ENCODE data around the gene HHAT.
"Not testable (repeated sequence)": the region's sequence is repeated elsewhere in the genome, so short reads cannot be mapped to it uniquely, and the experiment has no call there.

Gene HHAT

DNA sequence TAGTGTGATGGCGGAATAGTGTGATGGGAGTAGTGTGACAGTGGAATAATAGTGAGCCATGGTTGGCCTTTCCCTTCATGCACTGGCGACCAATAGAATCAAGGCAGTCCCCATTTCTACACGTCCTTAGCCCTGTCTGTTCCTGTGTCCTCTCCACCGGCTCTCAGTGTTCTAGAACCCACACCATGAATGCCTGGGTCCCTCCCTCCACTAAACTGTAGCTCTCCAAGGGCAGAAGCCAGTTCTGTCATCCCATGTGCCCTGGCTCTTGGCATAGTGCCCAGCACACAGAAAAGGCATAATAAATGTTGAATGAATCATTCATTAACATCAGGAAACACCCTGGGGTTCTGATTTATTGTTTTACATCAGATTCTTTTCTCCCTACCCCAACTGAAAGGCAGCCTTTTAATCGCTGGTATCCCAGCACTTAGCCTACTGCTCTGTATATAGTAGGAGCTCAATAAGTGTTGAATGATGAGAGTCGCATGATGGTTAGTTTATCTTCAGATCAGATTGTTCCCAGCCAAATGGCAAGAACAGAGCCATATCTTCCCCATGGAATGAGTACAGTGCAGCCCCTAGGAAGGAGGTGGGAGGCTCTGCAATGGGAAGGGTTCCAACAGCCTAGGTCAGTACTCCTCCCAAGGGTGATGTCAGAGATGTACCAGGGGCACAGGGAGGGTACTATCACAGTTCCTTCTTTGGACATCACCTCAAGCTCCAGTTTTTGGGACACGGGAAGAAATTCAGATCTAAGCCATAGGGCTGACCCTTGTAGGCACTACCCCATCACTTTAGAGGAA is 325.7 kb downstream of the HHAT start:
- DNase-seq: peak; percentile 6

DNA sequence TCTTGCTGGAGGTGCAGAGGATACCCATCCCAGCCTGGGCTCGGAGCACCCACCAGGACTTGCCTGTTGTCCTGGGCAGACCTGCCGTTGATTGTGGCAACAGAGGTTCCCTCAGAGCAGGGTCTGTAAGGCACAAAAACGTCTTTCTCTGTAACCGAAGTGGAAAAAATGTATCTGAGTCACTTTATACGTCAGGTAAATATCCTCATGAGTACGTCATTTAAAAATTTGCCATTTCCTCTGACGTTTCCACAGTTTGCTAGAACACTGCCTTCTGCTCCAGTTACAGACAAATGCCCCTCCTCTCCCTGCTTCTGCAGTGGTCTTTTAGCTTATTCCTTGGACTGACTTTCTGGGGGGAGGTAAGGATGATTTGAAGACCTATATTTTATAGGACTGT is 326.8 kb downstream of the HHAT start:
- no peak for DNase-seq

DNA sequence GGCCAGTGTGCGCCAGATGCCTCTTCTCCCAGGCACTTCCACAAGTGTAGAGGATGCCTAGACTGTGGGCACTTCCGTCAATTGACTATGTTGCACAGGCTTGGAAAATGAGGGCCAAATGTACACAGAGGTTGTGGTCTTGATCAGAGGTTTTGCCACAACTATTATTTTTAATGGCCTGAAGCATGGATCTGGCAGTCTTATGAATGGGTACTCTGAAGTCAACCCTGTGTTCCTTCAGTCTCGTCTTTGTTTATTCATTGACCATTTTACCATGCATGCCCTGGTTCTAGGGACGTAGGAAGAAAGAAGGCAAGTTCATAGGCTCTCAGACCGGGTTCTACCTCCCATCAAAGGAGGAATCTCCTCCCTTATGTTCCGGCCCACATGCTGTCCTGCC is 329.1 kb downstream of the HHAT start:
- DNase-seq: no peak

DNA sequence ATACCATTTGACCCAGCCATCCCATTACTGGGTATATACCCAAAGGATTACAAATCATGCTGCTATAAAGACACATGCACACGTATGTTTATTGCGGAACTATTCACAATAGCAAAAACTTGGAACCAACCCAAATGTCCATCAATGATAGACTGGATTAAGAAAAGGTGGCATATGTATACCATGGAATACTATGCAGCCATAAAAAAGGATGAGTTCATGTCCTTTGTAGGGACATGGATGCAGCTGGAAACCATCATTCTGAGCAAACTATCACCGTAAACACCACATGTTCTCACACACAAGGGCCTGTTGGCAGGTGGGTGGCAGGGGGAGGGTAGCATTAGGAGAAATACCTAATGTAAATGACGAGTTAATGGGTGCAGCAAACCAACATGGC is 332.8 kb downstream of the HHAT start:
- DNase-seq: not testable (repeated sequence)

DNA sequence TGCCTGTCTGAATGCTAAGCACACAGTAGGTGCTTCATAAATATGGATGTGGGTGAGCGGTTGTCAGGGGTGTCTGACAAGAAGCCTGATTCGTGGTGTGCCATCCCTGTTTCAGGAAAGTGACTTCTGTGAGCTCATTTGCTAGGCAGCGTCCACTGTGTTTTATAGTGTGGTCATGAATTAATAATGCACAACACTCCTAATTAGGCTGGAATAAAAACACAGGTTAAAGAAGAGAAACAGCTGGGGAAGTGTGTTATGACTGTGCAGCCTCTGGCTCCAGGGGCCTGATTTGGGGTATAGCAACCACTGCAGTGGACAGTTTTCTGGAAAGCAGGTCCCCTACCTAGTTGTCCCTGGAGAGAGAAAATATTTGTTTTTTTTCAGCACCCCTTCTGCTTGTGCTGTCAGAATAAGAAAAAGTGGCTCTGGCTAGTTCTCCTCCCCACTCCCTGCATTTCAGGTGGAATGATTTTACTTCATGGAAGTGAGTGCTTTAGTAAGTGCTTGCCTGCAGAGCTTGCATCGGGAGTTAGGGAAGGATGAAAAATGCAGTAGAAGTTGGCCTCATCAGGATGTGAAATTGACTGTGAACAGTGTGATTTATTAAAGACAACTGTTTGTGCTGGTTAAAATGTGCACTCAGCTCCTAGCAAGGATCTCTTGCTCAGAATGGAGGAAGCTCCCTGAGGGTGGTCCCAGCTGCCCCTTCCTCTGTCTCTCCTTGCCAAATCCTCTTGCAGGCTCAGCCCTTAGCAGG is 333.8 kb downstream of the HHAT start:
- DNase-seq: no peak

DNA sequence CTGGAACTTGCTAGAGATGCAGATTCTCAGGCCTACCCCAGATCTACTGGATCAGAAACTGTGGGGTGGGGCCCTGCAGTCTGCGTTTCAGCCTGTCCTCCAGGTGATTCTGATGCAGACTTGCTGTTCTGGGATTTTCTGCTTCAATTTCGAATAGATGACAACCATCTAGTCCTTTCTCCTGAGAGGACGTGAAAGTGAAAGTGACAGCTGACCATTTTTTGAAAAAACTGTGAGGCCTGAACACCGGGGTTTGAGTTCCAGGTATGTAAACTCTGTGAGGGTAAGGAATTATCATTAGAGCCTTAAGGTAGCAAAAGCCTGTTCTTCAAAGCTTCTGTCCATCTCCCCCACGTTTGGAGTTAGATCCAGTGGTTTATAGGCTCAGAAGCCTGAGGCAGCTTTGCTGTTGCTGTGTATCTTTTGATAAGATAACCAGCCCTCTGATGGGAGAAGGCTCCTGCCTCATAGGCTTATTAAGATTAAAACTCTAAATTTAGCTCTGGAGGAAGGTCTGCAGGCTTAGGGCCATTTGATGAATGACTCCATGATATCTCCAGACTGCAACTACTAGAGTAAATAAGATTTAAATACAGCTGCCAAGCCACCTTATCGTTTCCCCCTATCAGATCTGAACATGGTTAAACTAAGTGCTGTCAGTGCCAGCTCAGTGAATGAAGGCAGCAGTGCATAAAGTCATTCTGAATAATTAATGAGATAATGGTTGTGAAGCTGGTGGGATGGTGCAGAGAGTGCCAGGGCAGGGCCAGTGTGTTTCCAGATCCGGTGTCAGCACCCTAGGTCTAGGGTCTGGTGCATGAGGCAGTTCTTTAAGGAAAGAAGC is 335.2 kb downstream of the HHAT start:
- no peak for DNase-seq

DNA sequence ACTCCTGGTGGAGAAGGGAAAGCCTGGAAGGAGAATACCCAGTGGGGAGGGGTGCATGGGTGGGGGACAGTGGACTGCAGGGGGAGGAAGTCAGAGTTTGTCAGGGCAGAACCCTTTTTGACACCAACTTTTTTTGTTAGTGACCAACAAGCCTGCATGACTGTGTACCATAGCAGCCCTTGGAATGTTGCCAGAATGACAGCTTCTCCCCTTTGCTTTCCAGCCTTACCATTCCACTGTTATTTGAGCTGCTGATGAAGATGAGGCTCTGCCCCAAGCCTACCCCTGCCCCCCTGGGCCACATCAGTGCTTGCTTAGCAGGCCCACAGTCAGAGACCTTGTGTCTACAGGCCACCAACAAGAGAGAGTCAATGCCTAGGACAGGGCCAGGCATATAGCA is 341.2 kb downstream of the HHAT start:
- no peak for DNase-seq

DNA sequence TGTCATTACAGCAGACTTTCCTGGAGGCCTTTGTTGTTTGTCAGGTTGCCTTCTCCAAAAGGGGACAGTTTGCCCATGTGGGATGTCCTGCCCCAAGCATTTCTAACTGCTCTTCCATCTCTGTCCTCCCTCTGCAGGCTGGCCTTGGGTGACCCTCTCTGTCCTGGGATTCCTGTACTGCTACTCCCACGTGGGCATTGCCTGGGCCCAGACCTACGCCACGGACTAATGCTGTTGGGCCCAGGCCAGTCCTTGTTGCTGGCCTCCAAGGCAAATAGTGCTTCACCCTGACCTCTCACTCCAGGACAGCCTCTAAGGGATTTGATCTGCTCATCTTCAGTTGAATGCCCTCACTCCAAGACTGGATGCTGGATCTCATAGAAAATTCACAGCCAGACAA is 345.4 kb downstream of the HHAT start:
- DNase-seq: no peak

DNA sequence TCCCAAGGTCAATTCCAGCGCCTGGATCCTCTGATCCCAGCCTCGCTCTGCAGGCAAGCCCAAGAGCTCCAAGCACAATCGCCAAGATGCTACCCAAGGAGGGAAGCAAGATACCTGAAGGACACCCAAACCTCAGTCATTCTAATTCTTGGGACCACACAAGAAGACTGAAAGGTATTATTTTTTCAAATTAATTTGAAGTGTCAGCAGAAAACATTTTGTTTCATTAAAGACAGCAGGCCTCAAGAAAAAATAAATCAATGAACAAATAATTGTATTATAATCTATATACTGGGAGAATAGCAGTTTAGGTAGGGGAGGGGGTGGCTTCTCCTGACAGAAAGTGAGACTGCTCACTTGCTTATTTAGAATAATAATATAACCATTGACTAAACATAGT is 347.8 kb downstream of the HHAT start:
- DNase-seq: no peak

DNA sequence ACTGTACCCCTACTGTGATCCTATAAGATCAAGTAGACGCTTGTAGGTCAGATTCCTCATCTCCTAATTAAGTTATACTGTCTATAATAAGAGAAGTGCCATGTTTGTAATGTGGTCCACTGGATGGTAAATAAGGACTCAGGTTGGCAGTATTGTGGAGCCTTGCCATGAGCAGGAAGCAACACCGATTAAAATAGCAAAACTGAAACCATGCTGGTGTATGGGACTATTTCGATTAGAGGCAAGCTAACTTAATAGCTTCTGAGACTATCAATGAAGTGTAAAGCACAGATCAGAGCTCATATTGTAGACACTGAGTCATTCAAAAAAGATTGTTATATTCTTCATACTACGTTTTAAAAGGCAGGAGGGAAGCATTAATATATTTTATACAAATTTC is 348.8 kb downstream of the HHAT start:
- DNase-seq: no peak

DNA sequence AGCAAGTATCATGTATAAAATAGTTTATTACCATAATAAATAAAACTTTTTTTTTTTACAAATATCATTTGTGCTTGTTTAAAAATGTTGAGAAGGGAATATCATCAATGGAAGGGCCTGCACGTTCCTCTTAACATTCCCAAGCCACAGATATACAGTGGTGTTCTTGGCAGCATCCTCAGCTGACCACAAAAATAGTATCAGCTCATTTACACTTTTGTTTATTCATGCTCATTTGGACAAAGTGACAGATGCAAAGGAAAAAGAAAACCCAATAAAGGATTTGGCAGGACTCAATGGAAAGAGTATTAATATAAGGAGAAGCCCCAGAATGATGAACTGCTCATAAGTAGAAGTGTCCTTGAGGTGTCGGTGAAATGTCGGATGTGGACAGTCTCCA is 349.6 kb downstream of the HHAT start:
- DNase-seq: no peak

DNA sequence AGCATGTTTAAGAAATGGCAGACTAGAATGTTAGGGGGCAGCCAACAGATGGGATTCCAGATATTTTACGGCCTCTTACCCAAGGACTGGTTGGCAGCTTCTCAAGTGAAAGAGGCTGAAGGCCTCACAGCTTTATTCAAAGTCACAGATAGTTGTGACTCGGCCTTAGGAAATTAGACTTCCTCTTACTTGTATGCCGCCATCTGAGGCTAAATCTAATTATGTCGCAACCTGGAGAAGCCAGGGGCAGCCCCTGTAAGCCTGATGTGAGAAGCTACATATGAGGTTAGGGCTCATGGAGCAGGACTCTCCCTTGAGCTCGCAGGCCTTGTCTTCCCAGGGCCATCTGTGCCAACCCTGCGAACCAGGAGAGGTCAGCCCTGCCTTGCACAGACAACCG is 352.5 kb downstream of the HHAT start:
- no peak for DNase-seq

DNA sequence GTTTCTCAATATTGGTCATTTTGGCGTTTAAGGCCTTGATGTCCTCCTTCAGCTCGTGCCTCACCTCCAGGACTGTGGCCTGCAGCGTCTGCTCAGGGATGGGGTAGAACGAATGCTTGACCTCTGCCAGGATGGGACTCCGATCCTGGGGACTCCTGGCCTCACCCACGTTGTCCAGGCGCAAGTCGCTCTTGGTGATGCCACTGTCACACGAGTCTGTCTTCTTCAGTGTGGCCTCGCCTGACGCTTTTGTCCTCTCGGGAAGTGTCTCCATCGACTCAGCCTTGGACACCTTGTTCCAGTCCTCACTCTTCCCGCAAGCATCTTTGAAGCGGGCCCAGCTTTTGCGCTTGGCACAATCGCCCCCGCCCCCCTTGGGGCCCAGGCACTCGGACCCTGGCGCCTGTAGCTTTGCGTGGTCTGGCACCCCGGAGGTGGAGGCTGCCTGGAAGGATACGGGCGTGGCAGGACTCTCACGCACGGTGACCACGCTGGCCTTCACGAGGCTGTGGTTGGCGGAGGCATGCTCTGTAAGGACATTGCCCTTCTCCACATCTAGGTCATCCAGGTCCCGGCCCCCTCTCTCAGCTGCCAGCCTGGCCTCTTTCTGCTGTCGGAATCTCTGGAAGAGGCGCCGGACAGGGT is 354.8 kb downstream of the HHAT start:
- no peak for DNase-seq

DNA sequence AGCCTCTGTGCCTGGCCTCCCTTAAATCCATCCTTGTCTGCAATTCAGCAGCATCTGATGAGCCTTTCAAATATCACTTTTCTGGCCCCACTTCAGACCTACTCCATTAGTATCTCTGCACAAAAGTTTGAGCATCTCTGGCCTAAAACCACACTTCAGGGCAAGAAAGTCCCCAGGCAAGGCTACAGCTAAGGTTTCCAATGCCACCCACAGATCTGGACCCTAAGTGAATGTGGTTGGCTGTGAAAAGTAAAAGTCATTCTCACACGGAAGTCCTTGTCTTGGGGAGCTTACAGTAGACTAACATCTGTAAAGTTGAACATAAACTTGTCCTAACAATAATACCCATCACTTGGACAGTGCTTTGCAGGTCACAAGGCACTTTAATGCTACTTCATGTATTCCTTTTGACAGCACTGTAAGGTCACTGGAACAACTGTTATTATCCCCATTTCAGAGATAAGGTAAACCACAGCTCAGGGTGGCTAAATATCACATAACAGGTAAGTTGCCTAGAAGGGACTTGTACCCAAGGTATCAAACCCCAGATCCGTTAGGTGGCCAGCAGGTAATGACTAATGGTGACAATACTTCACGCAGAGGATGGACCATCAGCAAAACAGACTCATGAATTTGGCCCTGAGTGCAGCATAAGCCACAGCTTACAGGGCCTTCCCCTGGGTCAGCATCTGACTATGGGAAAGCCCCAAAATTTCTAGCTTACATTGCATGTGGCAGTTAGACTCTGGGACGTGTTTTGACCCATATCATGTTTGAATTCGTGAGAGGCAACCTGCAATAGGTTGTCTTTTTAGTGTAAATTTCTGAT is 356.0 kb downstream of the HHAT start:
- no peak for DNase-seq

DNA sequence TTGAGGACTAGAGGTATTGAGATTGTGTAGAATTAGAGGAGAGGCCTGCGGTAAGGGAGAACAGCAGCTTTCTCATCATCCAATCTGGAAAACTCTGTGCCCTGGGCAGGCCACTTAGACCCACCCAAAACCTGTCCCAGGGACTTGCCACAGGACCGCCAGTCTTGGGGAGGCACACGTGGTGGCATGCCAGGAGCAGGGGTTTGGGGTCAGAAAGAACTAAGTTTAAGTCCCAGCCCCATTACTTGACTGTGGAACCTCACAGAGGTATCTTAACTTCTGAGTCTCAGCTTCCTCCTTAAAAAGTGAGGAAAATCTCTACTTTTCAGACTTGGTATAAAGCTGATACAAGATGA is 356.6 kb downstream of the HHAT start:
- no peak for DNase-seq

DNA sequence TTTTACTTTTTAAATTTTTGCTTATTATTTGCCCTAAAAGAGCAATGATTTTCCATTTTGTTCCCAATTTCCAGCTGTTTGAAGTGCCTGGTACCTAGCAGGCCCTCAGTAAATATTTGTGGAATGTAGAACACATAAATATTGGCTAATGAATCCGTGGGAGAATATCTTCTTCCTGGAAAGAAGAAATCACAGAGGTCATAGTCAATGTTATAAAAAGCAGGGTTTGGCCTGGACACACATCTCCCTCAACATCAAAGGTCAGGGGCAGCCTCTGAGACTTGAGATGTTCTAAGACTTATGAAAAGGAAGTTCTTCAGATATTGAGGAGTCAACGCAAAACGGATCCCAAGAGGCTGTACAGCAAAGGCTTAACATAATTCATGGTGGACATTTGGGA is 358.1 kb downstream of the HHAT start:
- no peak for DNase-seq

DNA sequence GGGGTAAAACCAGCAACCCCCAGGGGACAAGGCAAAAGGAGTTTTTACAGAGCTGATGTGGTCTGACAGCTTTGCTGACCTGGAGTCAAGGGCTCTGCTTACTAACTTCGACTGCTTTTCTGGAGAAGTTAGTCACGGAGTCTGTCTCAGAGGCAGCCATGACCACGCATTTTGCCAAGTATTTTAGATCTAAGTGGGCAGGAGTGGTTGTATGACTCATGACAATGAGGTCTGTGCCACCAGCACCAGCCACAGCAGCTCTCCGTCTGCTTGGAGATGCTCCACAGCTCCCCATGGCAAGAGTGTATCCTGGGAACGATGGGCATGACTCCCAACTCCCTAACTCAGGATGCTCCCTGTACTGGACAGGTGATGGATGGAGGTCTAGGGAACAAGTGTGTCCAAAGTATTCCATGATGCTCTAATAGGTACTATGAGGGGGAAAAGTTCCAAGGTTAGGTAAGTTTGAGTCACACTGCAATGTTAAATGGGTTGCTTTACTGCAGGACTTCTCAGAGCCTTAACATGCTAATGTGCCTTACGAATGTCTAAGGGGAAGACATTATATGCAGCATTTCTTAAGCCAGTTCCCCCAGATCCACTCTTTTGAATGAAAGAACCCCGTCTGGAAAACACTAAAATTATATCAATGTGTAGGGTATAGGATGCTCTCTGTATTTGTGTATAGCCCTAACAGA is 359.0 kb downstream of the HHAT start:
- no peak for DNase-seq

DNA sequence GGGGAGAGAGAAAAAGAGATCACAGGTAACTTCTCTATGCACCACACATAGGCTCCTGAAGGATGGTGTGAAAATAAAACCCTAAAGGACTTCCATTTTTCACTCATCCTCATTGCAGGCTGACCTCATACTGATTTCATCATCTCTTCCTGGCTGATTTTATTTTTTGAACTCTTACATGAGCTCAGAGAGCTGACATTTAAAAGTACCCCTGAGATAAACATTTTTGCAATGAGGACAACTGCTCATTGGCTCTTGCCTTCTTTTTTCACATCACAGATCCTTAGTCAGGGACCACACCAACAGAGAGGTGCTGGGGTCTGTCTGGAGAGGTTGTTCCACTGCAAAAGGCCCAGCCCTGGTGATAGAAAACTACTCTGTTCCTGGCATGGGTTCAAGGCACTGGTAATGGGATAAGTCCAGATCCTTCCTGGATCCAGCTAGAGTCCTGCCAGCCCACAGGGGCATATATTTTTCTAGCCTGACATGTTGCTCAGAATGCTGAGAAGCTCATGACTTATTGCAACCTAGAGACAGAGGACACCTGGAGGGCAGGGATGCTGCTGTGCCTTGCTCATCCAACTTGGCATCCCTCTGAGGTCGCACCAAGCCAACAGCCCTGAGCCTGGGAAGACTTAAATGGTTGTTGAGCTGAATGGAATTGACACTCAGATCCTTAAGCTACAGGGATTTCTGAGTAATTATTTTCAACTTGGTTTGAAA is 360.0 kb downstream of the HHAT start:
- DNase-seq: no peak

DNA sequence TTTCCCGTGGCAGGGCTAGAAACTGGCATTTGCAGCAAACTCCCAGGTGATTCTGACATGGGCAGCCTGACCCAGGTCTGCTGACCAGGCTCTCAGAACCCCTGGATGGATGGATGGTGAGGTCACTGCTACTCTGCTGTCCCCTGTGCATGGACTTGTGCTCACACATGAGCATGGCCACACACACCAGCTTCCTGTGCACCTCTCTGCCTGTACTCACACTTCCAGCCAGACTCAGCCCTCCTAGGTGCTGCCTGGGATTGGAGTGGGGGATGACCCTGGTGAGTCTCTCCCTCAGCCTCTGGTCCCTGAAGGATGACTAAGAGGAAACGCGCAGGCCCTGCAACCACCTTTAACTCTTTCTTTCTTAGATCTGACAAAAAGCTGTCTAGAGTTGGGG is 361.1 kb downstream of the HHAT start:
- no peak for DNase-seq

DNA sequence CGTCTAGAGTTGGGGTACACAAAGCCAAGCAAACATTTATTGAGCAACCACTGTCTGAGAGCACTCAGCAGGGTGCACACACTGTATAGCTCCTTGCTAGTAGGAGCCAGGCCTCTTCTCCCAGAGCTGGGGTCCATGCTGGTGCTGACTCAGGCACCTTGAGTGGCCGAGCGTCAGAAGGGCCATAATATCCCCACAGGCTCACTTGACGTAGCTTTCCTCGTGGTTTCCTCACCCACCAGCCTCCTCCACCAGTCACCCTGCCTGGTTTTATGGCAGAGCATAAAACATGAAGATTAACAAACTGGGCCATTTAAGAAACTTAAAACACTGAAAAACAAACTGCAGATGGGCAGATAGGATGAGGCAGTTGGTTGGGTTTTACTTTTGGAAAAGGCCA is 361.5 kb downstream of the HHAT start:
- DNase-seq: no peak

DNA sequence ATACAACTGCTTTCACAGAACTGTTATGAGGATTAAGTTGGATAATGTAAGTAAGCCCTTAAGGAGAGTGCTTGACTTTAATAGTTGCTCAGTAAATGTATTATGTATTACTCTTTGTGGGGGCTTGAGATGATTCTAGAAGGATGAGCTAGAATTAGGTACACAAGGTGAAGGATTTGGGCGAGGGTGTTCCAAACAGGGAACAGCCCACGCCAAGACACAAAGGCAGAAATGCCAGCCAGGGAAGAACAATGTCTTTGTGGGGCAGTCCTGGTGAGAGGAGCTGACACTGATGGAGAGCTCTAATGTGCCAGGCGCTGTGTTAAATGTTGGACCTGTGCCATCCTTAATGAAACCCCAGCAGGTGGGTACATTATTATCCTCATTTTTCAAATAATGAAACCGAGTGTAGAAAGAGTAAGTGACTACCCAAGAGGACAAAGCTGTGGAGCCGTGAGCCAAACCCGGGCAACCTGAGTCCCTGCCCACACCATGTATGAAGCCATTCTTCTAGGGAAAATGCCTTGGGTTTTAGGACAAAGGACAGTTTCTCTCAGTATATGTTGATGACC is 362.4 kb downstream of the HHAT start:
- DNase-seq: no peak
